Loucy (cell line): ENCODE results near the gene KIAA0930.

Experiments
- CTCF ChIP-seq: fragments of 200-600 bp; sonication (generic); conservative IDR thresholded peaks from 2 replicates; pipeline ENCODE4 v1.5.1; 2014; ENCODE audit warnings: mild to moderate bottlenecking, antibody characterized with exemption, low read length
- EZH2phosphoT487 ChIP-seq: fragments of 200-600 bp; IDR thresholded peaks from 2 replicates; pipeline ENCODE4 v1.6.1; 2018; ENCODE audit warnings: antibody characterized with exemption, mild to moderate bottlenecking, moderate library complexity, borderline replicate concordance

GRCh38 chr22:45212306-45212709 lies 28.4 kb downstream of the KIAA0930 start:
- no peak for TF ChIP-seq CTCF
- TF ChIP-seq EZH2phosphoT487 = no peak
